ENCODE results near the gene POLD4.

The POLD4 gene

DNA sequence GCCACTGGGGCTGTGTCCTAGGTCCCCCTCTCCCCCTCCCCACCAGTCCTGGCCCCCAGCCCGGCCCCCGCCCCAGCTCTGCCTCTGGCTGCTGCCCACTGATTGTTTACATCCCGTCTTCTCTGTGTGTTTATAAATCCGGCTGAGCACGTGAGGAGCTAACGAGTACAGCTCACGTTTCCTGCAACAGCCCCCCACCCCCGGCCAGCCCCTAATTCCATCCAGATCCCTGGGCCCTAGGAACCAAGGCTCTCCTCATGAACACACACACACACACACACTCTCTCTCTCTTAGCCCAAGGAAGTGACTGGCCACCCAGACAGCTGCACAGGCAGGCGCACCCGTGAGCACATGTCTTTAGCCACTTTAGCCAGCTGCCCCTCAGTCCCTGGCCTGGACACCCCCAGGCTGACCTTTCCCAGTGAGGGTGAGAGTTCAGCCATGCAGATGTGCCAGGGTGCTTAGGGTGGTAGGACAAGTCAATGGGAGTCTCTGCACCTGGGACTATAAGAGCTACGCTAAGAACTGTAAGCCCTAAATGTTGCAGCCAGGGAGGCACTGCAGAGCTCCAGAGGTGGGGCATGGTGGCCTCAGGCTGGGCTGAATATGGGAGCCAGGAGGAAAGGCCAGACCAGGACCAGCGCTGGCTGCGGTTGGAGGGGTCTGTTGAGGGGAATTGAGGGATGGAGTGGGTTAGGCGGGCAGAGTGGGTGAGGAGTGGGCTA, 17.2 kb upstream of the POLD4 start:
- DNase-seq (ENCODE audit: low spot score): peak; percentile 64

DNA sequence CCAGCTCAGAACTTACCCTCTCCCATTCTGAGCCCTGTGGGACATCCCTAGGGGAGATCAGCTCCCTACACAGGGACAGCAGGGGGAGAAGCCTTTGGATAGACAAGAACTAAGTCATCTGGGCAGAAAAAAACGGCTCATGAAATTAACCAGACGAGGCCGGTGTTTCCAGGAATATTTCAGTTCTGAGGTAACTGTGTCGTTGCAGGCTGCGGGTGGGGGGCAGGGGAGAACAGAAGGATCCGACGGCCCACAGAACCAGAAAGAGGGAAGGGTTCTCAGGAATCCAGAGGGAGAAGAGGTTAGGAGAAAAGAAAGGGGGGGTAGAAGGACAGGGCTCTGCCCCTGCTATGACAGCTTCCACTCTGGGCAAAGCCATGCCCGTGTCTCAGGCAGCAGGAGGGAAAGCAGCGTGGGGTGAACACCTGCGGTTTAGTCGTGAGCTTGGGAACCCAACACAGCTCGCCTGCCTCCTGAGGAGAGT, 16.5 kb upstream of the POLD4 start:
- DNase-seq (ENCODE audit: low spot score): peak; percentile 44

DNA sequence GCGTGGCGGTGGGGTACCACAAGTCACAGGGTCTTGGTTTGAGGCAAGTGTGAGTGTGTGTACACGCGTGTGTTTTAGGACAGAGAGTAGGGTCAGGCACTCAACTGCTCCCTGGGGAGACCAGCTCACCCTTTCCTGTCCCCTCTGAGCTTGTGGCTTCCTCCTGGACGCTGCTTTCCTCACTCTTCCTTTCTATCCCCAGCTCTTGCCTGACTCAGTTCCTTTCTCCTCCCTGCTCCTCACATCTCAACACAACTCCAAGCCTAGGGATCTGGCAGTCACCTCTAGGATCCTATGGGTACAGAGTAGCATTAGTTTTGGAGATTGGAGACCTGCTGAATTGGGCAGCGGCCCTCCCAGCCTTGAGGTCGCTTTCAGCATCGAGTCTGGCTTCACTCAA, 15.9 kb upstream of the POLD4 start:
- DNase-seq (ENCODE audit: low spot score): no peak

- DNase-seq (ENCODE audit: low spot score): no peak
These were observed 15.3 kb upstream of the POLD4 start for GRCh38 chr11:67368621-67369020.

DNA sequence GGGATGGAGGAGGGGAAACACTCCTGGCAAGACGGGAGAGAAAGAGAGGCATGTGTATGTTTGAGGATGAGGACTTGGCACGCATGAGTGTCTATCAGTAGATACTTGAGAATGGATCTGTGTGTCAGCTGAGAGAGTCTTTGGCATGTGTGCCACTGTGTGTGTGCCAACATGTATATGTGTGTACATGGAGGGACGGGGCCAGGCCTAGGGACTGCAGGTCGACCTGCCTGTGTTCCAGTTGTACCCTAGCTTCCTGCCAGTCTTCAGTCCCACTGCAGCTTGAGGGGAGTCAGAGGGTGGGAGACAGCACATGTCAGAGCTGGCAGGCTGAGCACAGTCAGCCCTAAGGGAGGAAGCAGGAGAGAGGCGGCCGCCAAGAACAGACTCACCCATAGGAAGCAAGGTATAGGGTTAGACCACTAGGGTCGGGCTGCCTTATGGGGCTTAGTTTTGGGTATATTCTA, 14.4 kb upstream of the POLD4 start:
- no peak for DNase-seq (ENCODE audit: low spot score)

DNA sequence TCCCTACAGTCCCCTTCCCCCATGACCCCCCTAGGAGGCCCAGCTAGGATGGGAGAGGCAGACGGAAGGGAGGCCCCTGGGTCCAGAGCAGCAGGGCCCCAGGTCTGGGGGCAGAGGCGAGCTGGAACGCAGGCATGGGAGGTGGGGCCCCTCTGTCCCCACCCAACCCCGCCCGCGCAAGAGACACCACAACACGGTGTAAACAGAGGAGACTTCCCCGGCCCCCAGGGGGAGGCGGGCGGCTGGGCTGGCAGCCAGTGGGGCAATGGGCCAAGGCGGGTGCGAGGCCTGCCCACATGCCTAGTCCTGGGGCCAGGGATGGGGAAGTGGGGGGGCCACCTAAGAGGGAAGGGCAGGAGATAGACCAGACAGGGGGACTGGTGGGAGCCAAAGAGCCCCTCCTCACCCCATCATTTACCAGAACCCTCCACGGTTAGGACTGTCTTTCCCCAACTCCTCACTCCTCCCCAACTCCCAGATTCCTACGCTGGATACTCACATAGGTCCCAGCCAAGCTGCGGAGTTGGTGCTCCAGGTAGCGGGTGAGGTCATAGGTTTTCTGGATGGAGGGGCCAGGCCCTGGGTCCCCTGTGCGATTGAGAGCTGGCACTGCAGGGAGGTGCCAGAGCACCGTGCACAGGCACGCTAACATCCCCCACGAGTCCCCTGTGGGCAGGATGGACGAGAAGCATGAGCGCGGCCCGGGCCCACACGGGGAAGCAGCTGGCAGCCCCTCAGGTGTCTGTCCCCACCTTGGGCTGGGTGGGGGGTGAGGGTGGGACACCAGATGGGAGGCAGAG, 13.8 kb upstream of the POLD4 start:
- no peak for DNase-seq (ENCODE audit: low spot score)

- DNase-seq (ENCODE audit: low spot score): no peak
These were observed 13.2 kb upstream of the POLD4 start for GRCh38 chr11:67366546-67366945.

GRCh38 chr11:67365736-67366444, 12.5 kb upstream of the POLD4 start:
- DNase-seq (ENCODE audit: low spot score): no peak

DNA sequence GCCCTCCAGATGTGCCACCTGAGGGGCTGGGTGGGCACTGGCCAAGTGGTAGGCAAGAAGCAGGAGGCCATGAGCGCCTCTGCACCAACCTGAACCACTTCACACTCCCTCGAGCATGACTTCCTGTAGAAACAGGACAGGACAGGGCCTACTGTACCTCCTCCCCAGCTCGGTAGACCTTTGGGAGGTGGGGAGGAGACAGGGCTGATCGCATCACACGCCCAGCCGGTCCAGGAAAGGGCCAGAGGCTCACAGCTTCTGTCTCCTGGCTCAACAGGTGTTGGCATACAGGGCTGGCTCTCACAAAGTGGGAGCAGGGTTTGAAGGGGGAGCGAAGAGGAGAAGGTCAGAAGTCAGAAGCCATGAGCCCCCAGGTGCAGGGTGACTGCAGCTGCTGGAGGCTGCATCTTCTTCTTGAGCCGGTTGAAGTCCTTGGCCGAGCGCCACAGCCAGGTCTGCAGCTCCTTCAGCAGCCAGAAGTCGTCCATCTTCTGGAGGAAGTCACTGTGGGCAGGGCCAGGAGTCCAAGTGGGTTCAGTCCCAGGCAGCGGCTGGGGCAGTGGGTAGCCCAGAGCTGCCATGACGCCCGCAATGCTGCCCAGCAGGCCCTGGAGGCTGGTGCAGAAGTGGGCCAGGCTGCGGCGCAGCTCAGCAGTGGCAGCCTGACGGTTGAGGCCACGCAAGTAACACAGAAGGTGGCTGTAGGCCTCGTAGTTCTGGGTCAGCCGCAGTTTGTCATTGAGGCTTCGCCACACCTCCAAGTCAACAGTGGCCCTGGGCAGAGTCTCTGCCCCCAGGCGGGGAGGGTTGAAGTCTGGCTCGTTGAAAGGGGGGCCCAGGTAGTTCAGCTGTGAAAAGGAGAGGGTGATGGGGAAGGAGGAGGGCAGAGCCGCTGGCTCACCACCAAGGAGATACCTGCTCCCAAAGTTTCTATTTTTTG, 11.7 kb upstream of the POLD4 start:
- no peak for DNase-seq (ENCODE audit: low spot score)

DNA sequence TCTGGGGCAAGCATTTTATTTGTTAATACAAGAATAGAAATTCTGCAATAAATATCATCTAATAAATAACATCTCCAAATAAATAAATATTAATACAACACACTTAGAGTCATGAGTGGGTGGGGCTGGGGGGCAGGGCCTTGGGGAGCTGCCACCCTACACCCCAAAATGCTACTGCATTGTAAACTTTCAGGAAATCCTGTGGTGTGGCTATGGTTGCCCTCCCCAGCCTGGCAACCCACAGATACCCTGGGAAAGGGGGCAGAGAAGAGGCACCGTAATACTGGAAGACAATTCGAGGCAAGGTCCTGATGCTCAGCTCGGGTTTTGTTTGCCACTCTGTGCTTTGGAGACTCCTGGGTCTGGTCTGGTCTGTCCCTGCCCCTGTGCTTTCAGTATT, 10.8 kb upstream of the POLD4 start:
- no peak for DNase-seq (ENCODE audit: low spot score)

DNA sequence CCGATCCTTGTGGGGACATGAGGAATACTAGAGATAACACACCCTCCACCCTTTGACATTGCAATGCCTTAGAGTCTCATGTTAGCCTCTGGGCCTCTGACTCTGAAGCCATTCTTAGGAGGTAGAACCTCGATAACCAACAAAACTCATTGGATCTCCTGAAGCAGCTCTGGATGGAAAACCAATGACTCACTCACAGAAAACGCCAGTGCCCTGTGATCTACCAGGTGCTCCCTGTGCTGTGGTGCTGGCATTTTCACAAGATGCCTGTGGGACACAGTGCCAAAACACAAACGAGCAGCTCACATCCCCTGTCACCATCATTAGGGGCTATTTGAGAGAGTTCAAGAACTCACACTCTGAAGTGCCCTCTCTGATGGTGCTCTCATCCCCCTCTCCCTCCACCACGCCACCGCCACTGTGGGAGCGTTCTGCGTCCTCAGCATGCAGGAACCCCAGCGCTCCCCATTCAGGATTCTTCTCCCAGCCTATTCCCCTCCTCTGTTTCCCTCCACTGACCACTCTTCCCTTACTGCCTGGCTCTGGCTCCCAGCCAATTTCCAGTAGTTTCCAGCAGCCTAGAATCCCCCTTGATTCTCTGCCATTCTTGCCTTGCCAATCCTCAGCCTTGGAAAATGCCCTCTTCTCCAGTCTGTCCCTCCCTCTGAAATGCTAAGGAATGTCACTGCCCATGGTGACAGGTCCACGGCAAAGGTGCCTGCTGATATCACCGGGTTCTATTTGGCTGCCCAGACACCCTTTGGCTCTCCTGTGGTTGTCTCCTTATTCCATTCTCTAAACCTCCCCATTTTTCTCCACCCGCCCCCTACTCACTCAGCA, 4.7 kb upstream of the POLD4 start:
- DNase-seq (ENCODE audit: low spot score): peak; percentile 49

GRCh38 chr11:67356864-67357561, 3.7 kb upstream of the POLD4 start:
- DNase-seq (ENCODE audit: low spot score): peak; percentile 76

- no peak for DNase-seq (ENCODE audit: low spot score)
These were observed 3.1 kb upstream of the POLD4 start for GRCh38 chr11:67356387-67356863.

DNA sequence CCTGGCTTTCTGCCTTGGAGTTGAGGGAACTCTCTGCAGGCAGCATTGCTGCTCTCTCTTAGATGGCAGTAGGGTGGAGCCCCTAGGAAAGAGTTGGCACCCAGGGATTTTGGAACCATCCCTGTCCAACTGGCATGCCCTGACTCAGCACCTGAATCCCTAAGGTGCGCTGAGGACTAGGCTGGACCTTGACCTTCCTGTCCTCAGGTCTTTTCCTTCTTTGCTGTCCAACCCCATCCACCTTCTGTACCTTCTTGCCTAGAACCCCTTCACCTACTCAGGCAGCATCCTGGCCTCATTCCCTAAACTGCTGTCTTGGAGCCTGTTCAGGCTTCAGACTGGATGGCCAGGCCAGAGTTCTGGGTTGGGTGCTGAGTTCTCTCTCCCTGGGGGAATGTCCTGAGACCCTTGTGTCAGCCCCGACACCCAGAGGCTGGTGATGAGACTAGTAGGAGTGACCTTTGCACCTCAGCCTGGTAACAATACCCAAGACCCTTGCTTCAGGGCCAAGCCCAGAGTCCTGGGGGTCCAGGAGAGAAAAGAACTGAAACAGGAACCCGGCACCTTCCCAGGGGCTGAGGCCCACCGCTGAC, 2.5 kb upstream of the POLD4 start:
- DNase-seq (ENCODE audit: low spot score): no peak

GRCh38 chr11:67355023-67355793, 1.9 kb upstream of the POLD4 start:
- DNase-seq (ENCODE audit: low spot score): peak; percentile 7

DNA sequence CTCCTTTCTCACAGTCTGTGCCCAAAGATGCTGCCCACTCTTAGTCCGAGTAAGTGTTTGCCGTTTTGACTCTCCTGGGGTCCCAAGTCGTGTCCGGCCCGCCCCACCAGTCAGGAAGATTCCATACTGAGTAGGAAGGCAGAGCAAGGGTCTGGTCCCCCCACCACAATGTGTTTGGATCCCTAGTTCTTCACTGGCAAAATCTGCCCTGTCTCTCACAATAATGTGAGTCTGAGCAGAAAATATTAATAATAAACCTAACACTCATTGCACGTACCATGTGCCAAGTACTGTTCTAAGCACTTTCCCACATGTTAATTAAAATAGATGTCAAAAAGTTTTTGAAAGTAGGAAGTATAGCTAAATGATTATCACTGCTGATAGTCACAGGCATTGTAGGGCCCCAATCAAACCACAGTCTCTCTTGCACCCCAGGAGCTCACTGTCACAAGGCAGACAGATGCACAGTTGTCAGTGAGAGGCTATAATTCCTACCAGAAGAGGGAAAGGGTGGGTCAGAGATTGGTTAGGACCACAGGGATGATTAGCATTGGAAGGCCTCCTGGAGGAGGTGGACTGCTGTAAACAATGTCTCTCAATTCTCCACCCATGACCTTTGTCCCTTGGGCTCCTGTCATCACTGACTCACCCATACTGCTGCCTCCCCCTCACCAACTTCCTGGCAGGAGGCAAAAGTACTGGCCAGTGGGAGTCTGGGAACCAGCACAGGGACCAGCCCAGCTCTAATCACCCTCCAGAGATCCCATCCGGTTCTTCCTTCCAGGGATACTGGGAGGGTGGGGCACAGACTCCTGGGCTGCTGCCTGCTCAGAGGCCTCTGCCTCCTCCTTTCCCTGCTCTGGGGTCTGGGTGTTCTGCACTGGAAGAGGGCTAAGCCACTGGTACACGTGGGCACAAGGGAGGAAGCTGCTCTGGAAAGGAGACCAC, 1.0 kb upstream of the POLD4 start:
- peak; percentile 90 for DNase-seq (ENCODE audit: low spot score)

DNA sequence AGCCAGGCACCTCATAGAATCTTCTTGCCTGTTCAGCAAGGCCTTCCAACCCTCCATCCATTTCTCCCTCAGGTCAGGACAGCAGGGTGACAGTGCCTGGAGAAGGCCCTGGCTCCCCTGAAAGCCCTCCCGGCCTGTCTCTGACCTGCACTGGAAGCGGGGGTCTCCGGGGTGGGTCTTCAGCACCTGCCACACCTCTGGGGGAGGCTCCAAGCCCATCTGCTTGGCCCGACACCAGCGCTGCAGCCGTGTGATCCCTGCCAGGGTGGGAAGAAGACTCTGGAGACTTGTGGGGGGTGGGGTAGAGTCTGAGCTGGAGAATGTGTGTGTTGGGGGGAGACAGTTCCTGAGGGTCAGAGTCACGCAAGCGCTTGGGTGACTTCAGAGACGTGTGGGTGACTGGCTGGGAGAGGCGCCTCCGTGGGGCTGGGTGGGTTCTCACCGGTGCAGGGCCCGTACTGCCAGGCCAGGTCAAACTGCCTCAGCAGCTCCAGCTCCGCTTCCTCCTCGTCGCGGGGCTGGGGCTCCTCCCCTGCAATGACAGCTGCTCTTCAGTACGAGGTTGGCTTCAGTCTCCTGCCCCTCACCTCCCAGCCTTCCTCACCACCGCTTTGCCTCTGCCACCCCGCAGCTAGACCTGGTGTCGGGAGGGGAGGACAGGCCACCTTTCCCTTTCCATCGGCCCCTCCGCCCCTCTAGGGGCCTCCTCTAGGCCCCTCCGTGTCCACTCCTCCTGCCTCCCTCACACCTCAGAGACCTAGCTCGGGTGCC, 615 bp downstream of the POLD4 start:
- DNase-seq (ENCODE audit: low spot score): peak; percentile 33
